ENCODE measurements around the gene SPEM3.

The SPEM3 gene

DNA sequence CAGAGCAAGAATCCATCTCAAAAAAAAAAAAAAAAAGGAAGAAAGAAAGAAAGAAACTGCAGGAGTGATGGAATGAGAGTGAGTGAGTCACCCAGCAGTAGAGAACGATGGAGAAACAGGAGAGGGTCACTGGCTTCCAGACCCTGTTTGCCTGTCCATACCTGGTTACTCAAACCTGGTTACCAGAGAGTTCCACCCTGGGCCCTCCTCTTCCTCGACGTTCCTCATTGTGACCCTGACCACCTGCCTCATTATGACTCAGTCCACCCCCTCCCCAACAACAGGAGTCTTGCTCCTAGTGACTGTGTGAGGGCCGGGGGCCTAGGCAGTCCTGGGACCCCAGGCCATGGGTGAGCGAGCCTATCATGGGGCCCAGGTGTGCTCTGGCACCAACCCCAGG is at the start of gene SPEM3:
Gene SPEM3, plus strand, starts transcription at position 301 of the 400 bp plus-strand sequence. Its CDS starts 46 bp downstream, at position 347.
- DNase-seq, result no peak

DNA sequence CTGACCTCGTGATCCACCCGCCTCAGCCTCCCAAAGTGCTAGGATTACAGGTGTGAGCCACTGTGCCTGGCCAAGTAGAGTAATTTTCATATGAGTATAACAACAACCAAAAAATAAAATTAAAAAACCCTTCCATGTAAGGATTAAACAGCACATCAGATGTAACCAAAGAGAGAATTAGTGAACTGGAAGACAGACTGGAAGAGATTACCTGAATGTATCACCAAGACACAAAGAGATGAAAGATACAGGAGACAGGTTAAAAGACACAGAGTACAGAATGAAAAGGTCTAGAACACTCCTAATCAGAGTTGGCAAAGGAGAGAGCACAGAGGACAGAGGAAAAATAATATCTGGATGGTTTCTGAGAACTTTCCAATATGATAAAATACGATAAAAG is 49.5 kb upstream of the SPEM3 start:
- no peak for DNase-seq

DNA sequence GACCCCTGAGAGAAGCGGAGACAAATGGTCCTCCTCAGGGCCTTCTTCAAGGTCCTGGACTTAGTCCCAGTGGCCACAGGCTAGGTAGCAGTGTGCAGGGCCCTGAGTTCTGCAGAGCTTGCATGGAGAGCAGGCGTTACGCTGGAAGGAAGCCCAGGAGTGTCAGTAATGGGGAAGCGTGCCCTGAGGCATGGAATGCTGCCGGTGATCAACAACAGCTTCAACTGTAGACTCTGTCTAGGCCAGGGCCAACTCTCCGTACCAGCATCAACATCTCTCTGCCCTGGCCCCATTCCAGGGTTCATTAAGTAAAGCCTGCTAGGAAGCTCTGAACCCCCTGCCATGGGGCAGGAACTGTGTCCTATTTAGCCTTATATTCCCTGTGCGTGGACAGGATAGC is 48.3 kb upstream of the SPEM3 start:
- DNase-seq, result peak in 1 of 3 donors; percentile 17

DNA sequence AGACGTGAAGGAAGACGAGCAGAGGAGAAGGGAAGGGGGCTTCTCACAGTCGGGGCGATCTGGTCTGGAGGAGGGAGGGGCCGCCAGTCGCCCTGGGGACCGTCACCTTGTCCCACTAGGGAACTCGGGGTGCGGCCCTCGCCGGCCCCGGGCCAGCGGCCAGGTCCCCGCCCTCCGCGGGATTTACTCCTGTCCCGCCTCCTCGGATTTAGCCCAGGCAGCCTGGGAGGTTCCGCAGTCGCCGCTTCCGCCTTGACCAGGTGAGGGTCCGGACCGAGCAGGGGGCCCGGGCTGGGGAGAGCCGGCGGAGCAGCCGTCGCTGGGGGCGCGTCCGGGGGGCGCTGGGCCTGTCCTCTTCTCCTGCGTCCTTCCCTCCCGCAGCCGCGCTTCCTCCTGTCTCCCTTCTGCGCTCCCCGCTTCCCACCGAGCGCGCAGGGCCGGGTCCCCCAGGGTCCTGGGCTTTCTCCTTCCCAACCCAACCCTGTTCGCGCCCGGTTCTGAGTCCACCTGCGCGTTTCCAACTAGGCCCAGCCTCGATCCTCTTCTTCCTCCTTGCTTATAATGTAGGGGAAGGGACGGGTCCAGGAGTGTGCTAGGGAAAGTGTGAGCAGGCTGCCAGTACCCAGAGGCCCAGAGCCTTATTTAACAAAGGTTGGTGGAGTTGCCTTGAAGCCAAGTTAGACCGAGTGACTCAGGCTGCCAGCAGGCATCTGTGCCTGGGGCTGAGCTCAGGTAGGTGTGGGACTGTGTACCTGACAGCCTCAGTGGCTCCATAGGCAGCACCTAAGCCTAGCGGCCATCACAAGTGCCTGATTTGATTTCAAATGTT is 47.6 kb upstream of the SPEM3 start, which contains the start of gene TNK1:
Gene TNK1, plus strand, starts transcription at position 235 of the 829 bp plus-strand sequence. CDS start 1,838 bp downstream, outside the sequence.
- DNase-seq, result peak in 1 of 3 donors; percentile 34

DNA sequence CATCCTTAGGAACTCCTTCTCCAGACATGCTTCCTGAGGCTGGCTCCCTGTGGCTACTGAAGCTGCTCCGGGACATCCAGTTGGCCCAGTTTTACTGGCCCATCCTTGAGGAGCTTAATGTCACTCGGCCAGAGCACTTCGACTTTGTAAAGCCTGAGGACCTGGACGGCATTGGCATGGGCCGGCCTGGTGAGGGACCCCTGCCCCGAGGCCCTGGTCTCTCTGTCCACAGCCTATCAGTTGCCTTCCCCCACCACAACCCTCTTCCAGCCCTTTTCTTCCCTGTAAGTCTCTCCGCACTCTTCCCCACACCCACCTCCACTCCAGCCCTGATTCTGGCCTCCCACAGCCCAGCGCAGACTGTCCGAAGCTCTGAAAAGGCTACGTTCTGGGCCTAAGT is 45.8 kb upstream of the SPEM3 start:
- DNase-seq, result no peak

DNA sequence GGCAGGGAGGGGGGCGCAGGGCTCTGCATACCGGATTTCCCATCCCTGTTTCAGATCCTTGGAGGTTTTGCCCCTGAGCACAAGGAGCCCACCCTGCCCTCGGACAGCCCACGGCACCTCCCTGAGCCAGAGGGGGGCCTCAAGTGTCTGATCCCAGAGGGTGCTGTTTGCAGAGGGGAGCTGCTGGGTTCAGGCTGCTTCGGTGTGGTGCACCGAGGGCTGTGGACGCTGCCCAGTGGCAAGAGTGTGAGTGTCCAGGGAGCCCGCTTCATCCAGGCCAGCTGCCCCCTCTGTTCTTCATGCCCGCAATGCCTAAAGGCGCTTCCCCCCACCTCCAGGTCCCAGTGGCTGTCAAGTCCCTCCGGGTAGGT is 45.3 kb upstream of the SPEM3 start:
- no peak for DNase-seq

DNA sequence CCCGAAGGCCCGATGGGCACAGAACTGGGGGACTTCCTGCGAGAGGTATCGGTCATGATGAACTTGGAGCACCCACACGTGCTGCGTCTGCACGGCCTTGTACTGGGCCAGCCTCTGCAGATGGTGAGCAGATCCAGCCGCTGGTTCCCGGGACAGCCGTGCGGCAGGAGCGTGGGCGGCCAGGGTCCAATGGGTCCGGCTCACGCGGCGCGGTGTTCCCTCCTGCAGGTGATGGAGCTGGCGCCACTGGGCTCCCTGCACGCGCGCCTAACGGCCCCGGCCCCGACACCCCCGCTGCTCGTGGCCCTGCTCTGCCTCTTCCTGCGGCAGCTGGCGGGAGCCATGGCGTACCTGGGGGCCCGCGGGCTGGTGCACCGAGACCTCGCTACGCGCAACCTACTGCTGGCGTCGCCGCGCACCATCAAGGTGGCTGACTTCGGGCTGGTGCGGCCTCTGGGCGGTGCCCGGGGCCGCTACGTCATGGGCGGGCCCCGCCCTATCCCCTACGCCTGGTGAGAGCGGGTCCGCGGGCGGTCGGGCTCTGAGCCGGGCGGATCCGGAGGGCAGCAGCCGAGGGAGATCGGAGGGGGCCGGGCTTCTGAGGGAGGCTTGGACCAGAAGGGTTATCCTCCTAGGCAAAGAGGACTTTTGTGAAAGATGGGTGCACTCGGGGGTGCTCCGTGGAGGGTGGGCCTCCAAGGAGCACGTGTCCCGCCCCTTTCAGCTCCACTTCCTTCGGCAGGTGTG is 44.7 kb upstream of the SPEM3 start:
- DNase-seq, result peak; percentile 41 to 72 (median 51)

DNA sequence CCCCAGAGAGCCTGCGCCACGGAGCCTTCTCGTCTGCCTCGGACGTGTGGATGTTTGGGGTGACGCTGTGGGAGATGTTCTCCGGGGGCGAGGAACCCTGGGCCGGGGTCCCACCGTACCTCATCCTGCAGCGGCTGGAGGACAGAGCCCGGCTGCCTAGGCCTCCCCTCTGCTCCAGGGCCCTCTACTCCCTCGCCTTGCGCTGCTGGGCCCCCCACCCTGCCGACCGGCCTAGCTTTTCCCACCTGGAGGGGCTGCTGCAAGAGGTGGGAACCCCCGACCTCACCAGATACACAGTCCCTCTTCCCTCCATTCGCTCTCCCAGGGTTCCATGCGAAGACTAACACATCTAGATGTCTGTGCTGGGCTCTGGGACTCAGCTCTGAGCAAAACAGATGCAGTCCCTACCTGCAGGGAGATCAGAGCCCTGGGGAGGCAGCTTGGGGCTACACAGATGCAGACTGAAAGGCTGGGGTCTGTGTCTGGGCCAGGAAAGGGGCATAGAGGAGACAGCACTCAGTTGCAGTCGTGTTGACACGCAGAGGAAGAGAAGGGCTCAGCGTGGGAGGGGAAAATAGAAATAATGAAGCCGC is 44.1 kb upstream of the SPEM3 start:
- no peak for DNase-seq

DNA sequence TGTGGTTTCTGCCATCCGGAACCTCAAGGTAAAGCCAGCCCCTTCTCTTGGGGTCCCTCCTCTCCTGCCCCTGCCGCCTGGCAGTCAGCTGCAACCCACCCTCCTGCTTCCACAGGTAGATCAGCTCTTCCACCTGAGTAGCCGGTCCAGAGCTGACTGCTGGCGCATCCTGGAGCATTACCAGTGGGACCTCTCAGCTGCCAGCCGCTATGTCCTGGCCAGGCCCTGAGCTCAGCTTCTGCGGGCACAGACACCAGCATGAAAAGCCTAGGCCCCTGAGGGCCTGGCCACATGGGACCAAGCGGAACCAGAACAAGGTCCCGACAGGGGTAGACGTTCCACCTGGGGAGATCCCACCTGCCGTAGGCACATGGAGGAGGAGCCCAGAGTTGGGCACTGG is 39.8 kb upstream of the SPEM3 start:
- DNase-seq, result no peak

DNA sequence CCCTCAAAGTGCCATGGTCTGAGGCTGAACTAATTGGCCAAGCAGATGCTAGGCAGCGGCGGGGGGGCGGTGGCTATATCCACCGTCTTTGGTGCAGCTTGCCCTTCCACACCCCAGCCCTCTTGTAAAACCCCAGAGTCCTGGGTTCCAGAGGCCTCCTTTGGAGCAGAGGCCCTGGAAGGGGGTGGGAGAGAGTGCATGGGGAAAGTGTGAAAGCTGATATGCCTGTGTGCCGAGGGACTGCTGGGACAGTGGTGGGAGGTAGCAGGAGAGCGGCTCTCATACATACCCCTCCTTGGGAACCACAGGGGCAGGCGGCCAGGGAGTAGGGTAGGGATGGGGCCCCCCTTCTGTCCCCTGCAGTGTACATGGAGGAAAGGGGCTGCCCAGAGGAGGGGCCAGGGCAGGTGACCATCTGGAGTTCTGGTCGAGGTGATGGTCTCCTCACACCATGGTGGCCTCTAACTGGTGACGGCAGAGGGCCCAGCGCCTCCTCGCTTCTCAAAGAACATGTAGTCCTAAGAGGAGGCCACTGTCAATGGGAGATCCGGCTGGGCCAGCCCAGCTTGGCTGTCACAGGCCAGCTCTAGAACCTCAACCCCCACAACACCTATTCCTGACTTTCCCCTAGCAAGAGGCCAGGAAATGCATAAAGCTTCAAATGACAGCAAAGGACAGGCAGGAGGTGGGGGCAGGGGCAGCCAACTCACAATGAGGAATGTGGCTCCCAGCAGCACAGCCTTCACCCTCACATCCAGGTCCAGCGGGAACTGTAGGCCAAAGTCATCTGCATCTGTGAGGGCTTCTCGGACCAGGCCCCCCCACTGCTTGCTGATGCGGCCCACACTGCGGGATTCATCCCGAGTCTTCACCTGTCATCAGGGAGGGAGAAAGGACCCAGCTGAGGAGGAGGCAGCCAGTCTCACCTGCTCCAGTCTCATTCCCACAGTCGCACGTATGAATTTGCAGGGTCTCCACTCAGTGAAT is 38.4 kb upstream of the SPEM3 start:
- DNase-seq, result no peak

DNA sequence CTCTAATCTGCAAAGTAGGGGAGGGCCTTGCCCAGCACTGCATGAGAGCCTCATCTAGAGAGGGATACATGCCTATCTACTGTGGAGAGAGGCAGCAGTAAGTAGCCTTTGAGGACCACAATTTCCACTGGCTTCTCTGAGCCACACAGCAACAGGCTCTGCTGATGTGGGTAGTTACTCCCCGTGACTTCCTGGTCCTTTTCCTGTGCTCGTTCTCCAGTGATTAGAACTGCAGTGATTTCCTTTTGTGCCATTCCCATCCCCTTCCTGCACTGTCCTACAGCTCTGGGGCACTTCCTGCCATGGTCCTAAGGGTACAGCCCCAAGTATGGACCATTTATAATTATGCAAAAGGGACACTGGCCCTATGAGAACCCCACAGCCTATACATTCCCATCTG is 37.4 kb upstream of the SPEM3 start:
- no peak for DNase-seq

DNA sequence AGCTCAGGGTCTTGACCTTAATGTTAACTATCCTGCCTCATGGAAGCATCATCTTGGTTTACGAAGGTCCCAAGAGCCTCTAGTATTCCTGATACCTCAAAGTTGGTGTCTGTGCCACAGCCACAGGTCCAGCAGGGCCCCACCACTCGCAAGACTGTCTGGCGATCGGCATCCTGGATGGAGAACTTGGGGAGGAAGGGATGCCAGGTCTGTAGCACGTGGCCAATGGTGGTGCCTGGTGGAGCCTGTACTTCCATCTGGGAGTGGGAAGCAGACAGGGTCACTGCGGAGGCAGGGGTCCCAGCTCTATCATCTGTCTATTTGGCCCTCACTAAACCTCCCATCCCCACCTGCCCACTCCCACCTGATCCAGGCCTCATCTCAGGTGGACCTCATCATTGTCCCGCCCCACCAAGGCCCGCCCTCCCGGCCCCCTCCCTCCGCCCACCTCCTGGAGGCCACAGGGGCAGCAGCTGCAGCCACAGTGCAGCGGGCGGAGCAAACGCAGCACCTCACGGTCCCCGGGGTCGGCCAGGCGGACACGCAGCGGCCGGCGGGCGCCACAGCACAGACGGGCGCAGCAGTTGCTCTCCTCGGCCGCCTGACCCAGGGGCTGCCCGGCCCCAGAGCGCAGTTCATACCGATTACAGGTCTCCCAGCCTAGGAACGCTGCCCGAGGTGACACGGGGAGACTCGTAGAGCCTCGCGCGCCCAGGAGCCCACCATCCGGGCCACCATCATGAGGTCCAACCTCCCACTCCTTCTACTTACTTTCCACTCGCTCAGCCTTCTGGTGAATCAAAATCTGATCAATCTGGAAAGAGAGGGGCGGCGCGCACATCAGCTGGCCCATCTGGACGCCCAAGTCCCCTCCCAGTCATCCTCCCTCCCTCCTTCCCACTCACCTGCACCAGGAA is 35.7 kb upstream of the SPEM3 start:
- no peak for DNase-seq

DNA sequence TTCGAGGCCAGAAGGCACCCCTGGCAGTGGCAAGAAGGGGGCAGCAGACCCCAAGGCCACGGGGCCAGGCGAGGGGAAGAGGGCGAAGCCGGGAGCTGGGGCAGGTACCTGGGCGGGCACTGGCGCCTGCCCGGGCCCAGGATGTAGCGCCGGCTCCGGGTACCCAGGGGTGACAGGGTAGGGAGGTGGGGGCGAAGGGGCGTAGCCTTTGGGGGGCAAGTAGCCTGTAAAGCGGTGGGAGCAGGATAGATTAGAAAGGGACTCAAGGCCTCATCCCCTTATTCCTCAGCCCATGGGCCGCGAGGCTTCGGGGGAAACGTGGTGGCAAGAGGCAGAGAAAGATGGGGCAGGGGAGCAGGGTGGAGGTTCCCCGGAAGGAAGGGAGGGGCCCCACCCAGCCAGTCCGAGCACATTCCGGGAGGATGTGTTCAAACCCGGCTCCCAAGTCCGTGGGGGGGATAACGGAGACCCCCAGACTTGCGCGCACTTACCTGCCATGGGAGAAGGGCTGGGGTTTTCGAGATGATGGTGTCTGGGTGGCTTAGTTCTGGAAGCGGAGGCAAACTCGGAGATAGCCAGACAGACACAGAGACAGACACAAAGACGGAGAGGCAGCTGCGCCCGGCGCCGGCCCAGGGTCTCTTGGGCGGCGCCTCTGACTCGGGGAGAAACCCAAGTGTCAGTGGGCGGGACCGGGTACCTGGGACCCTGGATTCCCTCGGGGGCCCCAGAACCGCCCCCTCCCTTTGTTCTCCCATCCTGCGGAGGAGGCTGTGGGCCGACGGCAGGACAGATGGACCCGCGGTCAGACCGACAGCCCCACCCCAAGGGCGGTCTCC is 34.8 kb upstream of the SPEM3 start:
- DNase-seq, result peak in 2 of 3 donors; percentile 22 to 33

DNA sequence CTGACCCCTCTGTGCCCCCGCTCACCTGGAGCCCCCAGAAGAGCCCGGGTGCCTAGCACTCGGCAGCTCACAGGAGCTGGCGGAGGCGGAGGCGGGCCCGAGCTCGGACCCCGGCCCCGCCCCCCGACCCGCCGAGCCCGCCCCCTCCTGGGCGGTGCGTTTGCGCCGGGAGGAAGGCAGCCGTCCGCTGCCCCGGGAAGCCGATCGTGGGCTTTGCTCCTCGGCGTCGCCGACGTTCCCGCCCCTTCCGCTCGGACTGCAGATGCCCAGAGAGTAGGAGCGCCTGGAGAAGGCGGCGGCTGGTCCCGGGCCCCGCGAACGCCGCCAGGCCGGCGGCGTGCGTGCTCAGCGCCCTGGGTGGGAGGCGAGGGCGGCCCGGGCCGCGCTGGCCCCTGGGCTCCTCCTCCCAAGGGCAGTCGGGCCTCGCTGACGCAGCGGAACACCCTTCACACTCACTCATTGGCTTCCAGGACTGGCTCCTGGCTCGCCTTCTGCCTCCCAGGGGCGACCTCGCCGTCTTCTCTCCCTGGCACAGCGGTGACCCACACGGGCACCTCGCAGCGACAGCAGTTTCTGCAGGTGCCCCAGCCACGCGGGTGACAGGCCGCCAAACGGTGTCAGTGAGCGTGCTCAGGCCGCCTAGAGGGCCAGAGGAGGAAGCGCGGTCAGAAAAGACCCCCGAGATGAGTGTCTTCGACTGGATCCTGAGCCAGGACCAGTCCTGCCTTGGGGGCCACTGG is 34.0 kb upstream of the SPEM3 start, which contains the start of gene PLSCR3:
Gene PLSCR3, minus strand, starts transcription at position 74 of the 740 bp plus-strand sequence. CDS start 415 bp downstream, outside the sequence.
- DNase-seq, result peak; percentile 83 to 94 (median 88)

DNA sequence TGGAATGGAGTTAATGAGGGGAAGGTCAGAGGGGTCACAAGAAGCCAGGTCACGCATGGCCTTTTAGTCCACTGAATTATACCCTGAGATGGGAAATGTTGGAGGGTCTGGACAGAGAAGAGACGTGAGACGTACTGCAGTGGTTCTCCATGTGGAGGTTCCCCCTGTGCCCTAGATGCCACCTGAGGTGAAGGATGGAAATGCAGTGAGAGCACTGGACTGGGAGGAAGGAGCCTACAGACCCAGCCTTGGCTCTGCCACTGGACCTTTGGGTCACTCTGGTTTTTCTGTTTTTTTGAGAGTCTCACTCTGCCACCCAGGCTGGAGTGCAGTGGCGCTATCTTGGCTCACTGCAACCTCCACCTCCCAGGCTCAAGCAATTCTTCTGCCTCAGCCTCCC is 32.5 kb upstream of the SPEM3 start:
- DNase-seq, result no peak

DNA sequence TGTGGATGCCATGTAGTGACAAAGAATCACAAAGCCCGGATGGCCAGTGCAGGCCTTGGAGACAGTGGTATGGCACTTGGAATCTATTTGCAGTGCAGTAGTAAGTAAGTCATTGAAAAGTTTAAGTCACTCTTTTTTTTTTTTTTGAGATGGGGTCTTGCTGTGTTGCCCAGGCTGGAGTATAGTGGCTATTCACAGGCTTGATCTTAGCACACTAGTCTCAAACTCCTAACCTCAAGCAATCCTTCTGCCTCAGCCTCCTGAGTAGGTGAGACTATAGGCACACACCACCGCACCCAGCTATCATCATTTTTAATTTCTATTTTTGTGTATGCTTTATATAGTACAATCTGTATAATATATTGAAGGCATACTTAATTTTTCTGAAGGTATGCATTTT is 30.0 kb upstream of the SPEM3 start:
- no peak for DNase-seq

DNA sequence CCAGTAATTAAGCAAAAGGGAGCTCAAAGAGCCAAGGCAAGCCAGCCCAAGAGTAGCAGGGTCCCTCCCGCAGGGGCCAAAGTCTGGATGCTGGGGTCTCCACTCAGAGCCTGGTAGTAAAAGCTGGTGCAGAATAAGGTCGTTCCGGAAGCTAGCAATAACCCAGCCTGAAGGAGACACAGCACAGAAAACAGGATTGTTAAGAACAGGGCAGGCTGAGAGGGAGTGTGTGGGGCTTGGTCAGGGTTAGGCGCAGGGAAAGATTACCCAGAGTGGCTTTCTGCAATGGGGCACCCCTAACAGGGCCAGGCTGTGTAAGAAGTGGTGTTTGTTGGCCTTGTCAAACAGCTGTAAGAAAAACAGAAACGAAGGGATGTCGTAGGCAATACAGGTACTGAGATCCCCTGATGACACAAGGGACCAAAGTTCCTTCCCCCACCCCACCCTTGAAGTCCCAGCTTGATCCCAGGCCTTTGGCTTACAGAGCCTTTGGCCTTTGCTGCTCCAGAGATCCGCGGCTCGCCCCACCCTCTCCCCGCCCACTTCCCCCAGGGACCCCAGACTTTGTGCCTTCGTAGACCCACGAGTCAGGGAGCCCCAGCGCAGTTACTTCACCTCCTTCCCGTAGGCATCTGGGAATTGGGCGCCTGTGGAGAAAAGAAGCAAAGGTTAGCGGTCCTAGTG is 25.5 kb upstream of the SPEM3 start:
- no peak for DNase-seq

DNA sequence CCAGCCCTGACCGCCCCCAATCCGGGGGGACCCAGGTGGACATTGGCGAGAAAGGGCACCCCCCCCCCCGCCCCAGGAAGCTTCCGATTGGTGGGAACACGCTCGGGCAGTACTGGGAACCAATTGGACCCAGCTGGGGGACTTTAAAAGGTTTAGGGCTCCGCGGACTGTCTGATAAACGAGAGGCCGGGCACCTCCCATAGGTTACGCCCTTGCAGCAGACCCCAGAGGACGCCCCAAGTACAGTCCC is 25.0 kb upstream of the SPEM3 start:
- DNase-seq, result no peak

Measured in suppressor macrophage treated with lipopolysaccharide for 1 hour (primary cell).